CD14-positive monocyte (primary cell): ENCODE data around the gene LMTK2. TPM values are rescaled to one million over a fixed set of nuclear protein-coding genes. Genes with fewer than 3 reads are reported as not detected.

Experiments
- DNase-seq, 3 donors: peaks; one replicate each; pipeline ENCODE4 v3.0.0-alpha.2; 2011 to 2022
- H2AFZ ChIP-seq: 2 replicates; pipeline ENCODE4 v1.6.0; 2012; ENCODE audit warnings: mild to moderate bottlenecking, low read depth, low read length, inconsistent platforms; ENCODE audit not compliant: insufficient read depth, poor library complexity, severe bottlenecking
- H3K27ac ChIP-seq, 2 donors: 1 replicate in 1 of 2; 2 replicates in 1 of 2; pipeline ENCODE4 v1.5.1; 2012 to 2013; ENCODE audit warnings: low read length in 2 of 2, control low read depth in 1 of 2, inconsistent platforms in 1 of 2, low read depth in 1 of 2, mild to moderate bottlenecking in 1 of 2
- H3K27me3 ChIP-seq, 2 donors: one replicate each; pipeline versions ENCODE4 v1.6.0 to v1.6.1; 2011 to 2013; ENCODE audit warnings: low read length in 2 of 2; ENCODE audit not compliant: control insufficient read depth in 2 of 2, insufficient read depth in 2 of 2
- H3K36me3 ChIP-seq, 2 donors: replicated peaks in 1 of 2; 1 replicate in 1 of 2; 2 replicates in 1 of 2; pipeline versions ENCODE4 v1.5.1 to v1.6.1; 2012 to 2013; ENCODE audit warnings: low read length in 2 of 2, control low read depth in 1 of 2, inconsistent platforms in 1 of 2, mild to moderate bottlenecking in 1 of 2; ENCODE audit not compliant: insufficient read depth in 2 of 2, control insufficient read depth in 1 of 2
- H3K4me1 ChIP-seq, 2 donors: 1 replicate in 1 of 2; 2 replicates in 1 of 2; pipeline versions ENCODE4 v1.5.1 to v1.6.1; 2012 to 2013; ENCODE audit warnings: low read length in 2 of 2, control low read depth in 1 of 2, inconsistent platforms in 1 of 2, mild to moderate bottlenecking in 1 of 2, moderate library complexity in 1 of 2; ENCODE audit not compliant: insufficient read depth in 2 of 2, control insufficient read depth in 1 of 2
- H3K4me2 ChIP-seq: replicated peaks from 2 replicates; pipeline ENCODE3; 2012; ENCODE audit warnings: low read length, moderate library complexity, mild to moderate bottlenecking; ENCODE audit not compliant: poor library complexity, severe bottlenecking; ENCODE audit errors: extremely low read depth
- H3K4me3 ChIP-seq, 3 experiments: fragments of 200-600 bp in 1 of 3; sonication (generic) in 1 of 3; replicated peaks in 1 of 3; 1 replicate in 2 of 3; 2 replicates in 1 of 3; pipeline ENCODE4 v1.5.1; 2011 to 2013; ENCODE audit warnings: low read length in 3 of 3, mild to moderate bottlenecking in 3 of 3, control low read depth in 2 of 3, low read depth in 2 of 3, inconsistent platforms in 1 of 3, moderate library complexity in 1 of 3
- H3K79me2 ChIP-seq: 2 replicates; pipeline ENCODE4 v1.6.0; 2012; ENCODE audit warnings: mild to moderate bottlenecking, control low read depth, inconsistent platforms, low read length, moderate library complexity; ENCODE audit not compliant: insufficient read depth
- H3K9ac ChIP-seq: 2 replicates; pipeline ENCODE4 v1.6.0; 2017; ENCODE audit warnings: low read length, mild to moderate bottlenecking; ENCODE audit not compliant: insufficient read depth, poor library complexity, severe bottlenecking
- H3K9me3 ChIP-seq, 2 donors: replicated peaks in 1 of 2; 1 replicate in 1 of 2; 2 replicates in 1 of 2; pipeline versions ENCODE4 v1.5.1 to v1.6.1; 2012 to 2013; ENCODE audit warnings: low read length in 2 of 2, control low read depth in 1 of 2; ENCODE audit not compliant: control insufficient read depth in 1 of 2, insufficient read depth in 1 of 2
- H4K20me1 ChIP-seq: 2 replicates; pipeline ENCODE4 v1.6.0; 2012; ENCODE audit warnings: mild to moderate bottlenecking, low read length, control low read depth, moderate library complexity; ENCODE audit not compliant: insufficient read depth
- H3K27ac Mint-ChIP-seq, 7 donors: one replicate each; pipeline ENCODE4 v1.8.0; 2020; ENCODE audit warnings: mild to moderate bottlenecking in 7 of 7, mixed read lengths in 7 of 7, moderate library complexity in 6 of 7, inconsistent platforms in 2 of 7
- H3K27me3 Mint-ChIP-seq, 3 donors: one replicate each; pipeline ENCODE4 v1.8.0; 2021 to 2022; ENCODE audit warnings: low read depth in 3 of 3, mild to moderate bottlenecking in 3 of 3, mixed read lengths in 3 of 3, moderate library complexity in 3 of 3, inconsistent platforms in 1 of 3
- H3K36me3 Mint-ChIP-seq, 2 donors: one replicate each; pipeline ENCODE4 v1.8.0; 2020; ENCODE audit warnings: mixed read lengths in 2 of 2, inconsistent platforms in 1 of 2, mild to moderate bottlenecking in 1 of 2
- H3K4me1 Mint-ChIP-seq: one replicate; pipeline ENCODE4 v1.8.0; 2020; ENCODE audit warnings: mild to moderate bottlenecking, mixed read lengths
- H3K4me3 Mint-ChIP-seq, 2 donors: one replicate each; pipeline ENCODE4 v1.8.0; 2020; ENCODE audit warnings: mild to moderate bottlenecking in 2 of 2, mixed read lengths in 2 of 2, moderate library complexity in 1 of 2
- H3K9me3 Mint-ChIP-seq, 7 donors: one replicate each; pipeline ENCODE4 v1.8.0; 2020 to 2022; ENCODE audit warnings: mixed read lengths in 7 of 7, mild to moderate bottlenecking in 6 of 7, moderate library complexity in 6 of 7, inconsistent platforms in 2 of 7
- WGBS: methylation state at CpG from one replicate; pipeline ENCODE4 v1.1.5; 2013; ENCODE audit warnings: missing lambda C conversion rate; ENCODE audit not compliant: insufficient coverage; 5-methylcytosine and 5-hydroxymethylcytosine counted together
- intact Hi-C, 2 donors: fragments of 100-400 bp; cut with micrococcal nuclease; formaldehyde crosslinking; loops; one replicate each; pipeline versions ENCODE4 v1.15.0 to v1.15.1; 2023
- polyA plus RNA-seq, 3 donors: library from polyadenylated mRNA; depleted of rRNA in 1 of 3; unstranded in 2 of 3; stranded (reverse) in 1 of 3; fragments of 300-500 nt in 2 of 3; fragments of >200 nt in 1 of 3; fragmentation: Illumina TruSeq in 2 of 3; gene quantifications; 1 replicate in 2 of 3; 2 replicates in 1 of 3; pipeline ENCODE4 v1.2.3, GENCODE V29; 2012 to 2021
- TF ChIP-seq, protein P1 (sequence below): fragments of 200-600 bp; IDR thresholded peaks from one replicate; pipeline ENCODE4 v1.8.0; 2022; ENCODE audit warnings: antibody characterized with exemption, mild to moderate bottlenecking

Gene LMTK2
- polyA plus RNA-seq, 3 donors: 1.7 to 9.2 (median 1.8) TPM

DNA sequence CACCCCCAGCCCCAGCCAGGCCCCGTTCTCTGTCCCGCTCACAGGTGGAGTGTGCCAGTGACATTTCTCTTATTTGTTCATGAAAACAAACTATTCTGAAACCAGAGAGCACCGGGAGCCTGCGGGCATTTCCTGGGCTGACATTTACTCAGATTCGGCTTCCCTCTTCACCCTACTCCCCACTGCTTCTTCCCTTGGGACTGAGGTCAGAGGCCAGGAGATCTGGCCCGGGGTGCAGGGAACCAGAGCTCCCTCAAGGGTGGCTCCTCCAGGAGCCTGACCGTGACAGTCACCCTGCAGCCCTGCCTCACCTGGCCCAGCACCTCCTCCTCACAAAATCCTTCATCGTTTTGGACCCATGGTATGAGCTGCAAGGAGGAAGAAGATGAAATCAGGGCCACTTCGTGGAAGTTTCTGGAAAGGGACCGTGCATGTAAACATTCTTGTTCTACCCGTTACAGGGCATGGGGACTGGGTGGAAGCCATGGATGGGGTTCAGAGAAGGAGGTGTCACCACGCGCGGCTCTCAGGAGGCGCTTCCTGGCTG, 116.8 kb downstream of the LMTK2 start:
- H3K9me3 ChIP-seq: no peaks in the 10 kb centered on the region
- Mint-ChIP-seq H3K27ac (peak overlapping the region in 2 of 7 donors; percentile 75 to 90), H3K4me3 (no peak overlapping the region), H3K36me3 (peaks cover 38 to 76% of the 10 kb centered on the region in 2 donors), H3K27me3 (peaks cover 1 to 2% (median 2%) of the 10 kb centered on the region in 3 donors), H3K4me1 (peaks cover 1% of the 10 kb centered on the region), H3K9me3 (peaks cover 0 to 5% (median 0%) of the 10 kb centered on the region in 7 donors)
- H3K4me3 ChIP-seq: no peak overlapping the region
- TF ChIP-seq, protein P1, sequence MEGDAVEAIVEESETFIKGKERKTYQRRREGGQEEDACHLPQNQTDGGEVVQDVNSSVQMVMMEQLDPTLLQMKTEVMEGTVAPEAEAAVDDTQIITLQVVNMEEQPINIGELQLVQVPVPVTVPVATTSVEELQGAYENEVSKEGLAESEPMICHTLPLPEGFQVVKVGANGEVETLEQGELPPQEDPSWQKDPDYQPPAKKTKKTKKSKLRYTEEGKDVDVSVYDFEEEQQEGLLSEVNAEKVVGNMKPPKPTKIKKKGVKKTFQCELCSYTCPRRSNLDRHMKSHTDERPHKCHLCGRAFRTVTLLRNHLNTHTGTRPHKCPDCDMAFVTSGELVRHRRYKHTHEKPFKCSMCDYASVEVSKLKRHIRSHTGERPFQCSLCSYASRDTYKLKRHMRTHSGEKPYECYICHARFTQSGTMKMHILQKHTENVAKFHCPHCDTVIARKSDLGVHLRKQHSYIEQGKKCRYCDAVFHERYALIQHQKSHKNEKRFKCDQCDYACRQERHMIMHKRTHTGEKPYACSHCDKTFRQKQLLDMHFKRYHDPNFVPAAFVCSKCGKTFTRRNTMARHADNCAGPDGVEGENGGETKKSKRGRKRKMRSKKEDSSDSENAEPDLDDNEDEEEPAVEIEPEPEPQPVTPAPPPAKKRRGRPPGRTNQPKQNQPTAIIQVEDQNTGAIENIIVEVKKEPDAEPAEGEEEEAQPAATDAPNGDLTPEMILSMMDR: no peak
- 96% methylated on average over 11 of the region's 15 CpGs for WGBS
- intact Hi-C loops: no loop called here
- no peaks in the 10 kb centered on the region for H3K4me1 ChIP-seq
- peaks cover 52 to 60% of the 10 kb centered on the region in 2 donors for H3K36me3 ChIP-seq
- no peak overlapping the region for H3K4me2 ChIP-seq
- DNase-seq: no peak
- no peaks in the 10 kb centered on the region for H3K27me3 ChIP-seq
- H3K27ac ChIP-seq: no peak overlapping the region
- no peak overlapping the region for H2AFZ ChIP-seq
- peaks cover 8% of the 10 kb centered on the region for H4K20me1 ChIP-seq
- H3K79me2 ChIP-seq: no peaks in the 10 kb centered on the region
- H3K9ac ChIP-seq: no peak overlapping the region

DNA sequence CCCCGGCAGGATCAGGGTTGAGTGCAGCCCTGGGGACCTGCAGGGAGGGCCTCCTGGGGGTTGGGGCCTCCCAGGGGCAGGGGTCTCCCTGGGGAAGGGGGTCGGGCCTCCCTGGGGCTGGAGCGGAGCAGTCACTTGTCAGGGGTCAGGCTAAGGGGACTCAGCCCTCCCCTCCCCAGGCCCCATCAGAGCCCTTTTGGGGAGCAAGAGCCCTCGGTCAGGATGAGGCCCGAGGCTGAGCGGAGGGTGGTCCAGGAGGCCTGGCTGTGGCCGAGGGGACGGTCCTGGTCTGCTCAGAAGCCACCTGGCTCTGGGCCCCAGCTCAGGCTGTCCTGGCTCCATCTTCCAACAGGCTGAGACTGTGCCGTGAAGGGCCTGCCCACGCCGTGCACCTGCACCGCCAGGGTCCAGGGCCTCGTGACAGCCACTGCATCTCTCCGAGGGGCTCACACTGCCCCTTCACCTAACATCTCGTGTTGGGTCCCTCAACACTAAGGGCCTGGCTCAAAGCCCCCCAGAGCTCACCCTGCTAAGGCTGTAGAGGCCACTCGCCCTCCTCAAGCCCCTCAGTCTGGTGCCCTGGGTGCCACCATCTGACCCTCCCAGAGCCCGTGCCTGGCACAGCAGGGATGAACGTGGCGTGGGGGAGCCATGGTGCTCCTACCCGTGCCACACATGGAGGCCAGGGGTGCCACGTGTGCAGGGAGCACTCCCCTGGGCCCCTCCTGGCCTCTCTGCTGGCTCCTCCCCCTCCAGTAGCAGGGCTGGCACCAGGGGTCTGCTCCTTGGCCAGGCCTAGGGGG, 117.4 kb downstream of the LMTK2 start:
- Mint-ChIP-seq H3K36me3 (peaks cover 37 to 79% of the 10 kb centered on the region in 2 donors), H3K9me3 (peaks cover 0 to 5% (median 0%) of the 10 kb centered on the region in 7 donors), H3K4me3 (no peak overlapping the region), H3K27ac (no peak overlapping the region), H3K27me3 (peaks cover 1 to 2% (median 2%) of the 10 kb centered on the region in 3 donors), H3K4me1 (no peaks in the 10 kb centered on the region)
- 98% methylated on average over 18 of the region's 21 CpGs for WGBS
- DNase-seq: no peak
- peaks cover 57 to 67% of the 10 kb centered on the region in 2 donors for H3K36me3 ChIP-seq
- H3K9ac ChIP-seq: no peak overlapping the region
- H3K4me1 ChIP-seq: no peaks in the 10 kb centered on the region
- intact Hi-C loops: no loop called here
- H2AFZ ChIP-seq: no peak overlapping the region
- H3K4me2 ChIP-seq: no peak overlapping the region
- no peak overlapping the region for H3K27ac ChIP-seq
- H3K9me3 ChIP-seq: no peaks in the 10 kb centered on the region
- no peaks in the 10 kb centered on the region for H3K79me2 ChIP-seq
- TF ChIP-seq, protein P1: no peak
- no peak overlapping the region for H3K4me3 ChIP-seq
- no peaks in the 10 kb centered on the region for H3K27me3 ChIP-seq
- H4K20me1 ChIP-seq: peaks cover 1% of the 10 kb centered on the region
